Keratinocyte (primary cell): Measurements from ENCODE around the gene RSPH1. TPM values are rescaled to one million over a fixed set of nuclear protein-coding genes. Genes with fewer than 3 reads are reported as not detected.

Experiments used
- DNase-seq: peaks from one replicate; pipeline ENCODE4 v3.0.0-alpha.2; 2011; ENCODE audit warnings: low read depth, missing footprints, low spot score
- FAIRE-seq: peaks from 2 replicates; lab custom pipeline; 2011; peaks lifted over from hg19 to GRCh38; lab: Jason Lieb, UNC
- H2AFZ ChIP-seq: 2 replicates; pipeline ENCODE4 v1.6.0; 2012; ENCODE audit warnings: low read length, control low read depth, inconsistent platforms; ENCODE audit not compliant: control insufficient read depth
- H3K27ac ChIP-seq: 2 replicates; pipeline ENCODE4 v1.5.1; 2011; ENCODE audit warnings: low read length; ENCODE audit not compliant: control insufficient read depth, insufficient read depth
- H3K27me3 ChIP-seq: 3 replicates; pipeline ENCODE4 v1.6.0; 2011; ENCODE audit warnings: low read length; ENCODE audit not compliant: control insufficient read depth, insufficient read depth; ENCODE audit errors: extremely low read depth
- H3K36me3 ChIP-seq, 2 experiments: 2 replicates in 1 of 2; 3 replicates in 1 of 2; pipeline ENCODE4 v1.5.1; 2011; ENCODE audit warnings: low read length in 2 of 2, mild to moderate bottlenecking in 1 of 2; ENCODE audit not compliant: control insufficient read depth in 2 of 2, insufficient read depth in 2 of 2; ENCODE audit errors: extremely low read depth in 1 of 2
- H3K4me1 ChIP-seq: 3 replicates; pipeline ENCODE4 v1.5.1; 2011; ENCODE audit warnings: low read length; ENCODE audit not compliant: control insufficient read depth, insufficient read depth; ENCODE audit errors: extremely low read depth
- H3K4me2 ChIP-seq: 3 replicates; pipeline ENCODE4 v1.6.0; 2011; ENCODE audit warnings: low read depth, low read length; ENCODE audit not compliant: control insufficient read depth, insufficient read depth; ENCODE audit errors: extremely low read depth
- H3K4me3 ChIP-seq, 3 experiments: fragments of 200-600 bp in 1 of 3; sonication (generic) in 1 of 3; 2 replicates in 2 of 3; 3 replicates in 1 of 3; pipeline ENCODE4 v1.5.1; 2011 to 2016; ENCODE audit warnings: low read length in 3 of 3, mild to moderate bottlenecking in 3 of 3, control low read depth in 2 of 3, inconsistent platforms in 1 of 3, low read depth in 1 of 3, mixed read lengths in 1 of 3, mixed run types in 1 of 3, moderate library complexity in 1 of 3; ENCODE audit not compliant: control insufficient read depth in 2 of 3, insufficient read depth in 2 of 3; ENCODE audit errors: extremely low read depth in 1 of 3
- H3K79me2 ChIP-seq: 2 replicates; pipeline ENCODE4 v1.6.0; 2012; ENCODE audit warnings: low read length; ENCODE audit not compliant: control insufficient read depth, insufficient read depth
- H3K9ac ChIP-seq: 3 replicates; pipeline ENCODE4 v1.6.0; 2011; ENCODE audit warnings: low read length; ENCODE audit not compliant: control insufficient read depth, insufficient read depth; ENCODE audit errors: extremely low read depth
- H3K9me1 ChIP-seq: 3 replicates; pipeline ENCODE4 v1.6.0; 2011; ENCODE audit warnings: low read length; ENCODE audit not compliant: control insufficient read depth, insufficient read depth; ENCODE audit errors: extremely low read depth
- H3K9me3 ChIP-seq: 2 replicates; pipeline ENCODE4 v1.5.1; 2012; ENCODE audit warnings: low read depth, low read length; ENCODE audit not compliant: control insufficient read depth
- H4K20me1 ChIP-seq: 3 replicates; pipeline ENCODE4 v1.6.0; 2011; ENCODE audit warnings: low read length; ENCODE audit not compliant: control insufficient read depth, insufficient read depth; ENCODE audit errors: extremely low read depth
- EZH2 ChIP-seq: IDR thresholded peaks from one replicate; pipeline ENCODE4 v1.6.1; 2012; ENCODE audit warnings: inconsistent platforms, mild to moderate bottlenecking, low read length, moderate library complexity
- dilution Hi-C: fragments of 300-500 bp; cut with MboI; formaldehyde crosslinking; loops from one replicate; pipeline ENCODE4 v1.7.0; 2020; ENCODE audit warnings: low sequenced_read_pairs; ENCODE audit not compliant: extremely low pct_ligation_motif_present
- polyA plus RNA-seq, 5 experiments: library from polyadenylated mRNA; depleted of rRNA in 3 of 5; stranded (reverse) in 3 of 5; stranded (forward) in 1 of 5; unstranded in 1 of 5; fragments of >200 nt; gene quantifications; 1 replicate in 1 of 5; 2 replicates in 3 of 5; 3 replicates in 1 of 5; pipeline versions ENCODE4 v1.2.1 to v1.2.3, GENCODE V29; 2011 to 2012; ENCODE audit warnings: missing spikeins in 2 of 5, low read depth in 1 of 5, low replicate concordance in 1 of 5
- TF ChIP-seq, protein P1 (sequence below), 3 experiments: IDR thresholded peaks in 1 of 3; conservative IDR thresholded peaks in 1 of 3; optimal IDR thresholded peaks in 1 of 3; 2 replicates in 2 of 3; 3 replicates in 1 of 3; pipeline versions ENCODE3 to v1.5.1; 2011; ENCODE audit warnings: low read length in 3 of 3, mild to moderate bottlenecking in 3 of 3, moderate library complexity in 2 of 3, control low read depth in 1 of 3, inconsistent platforms in 1 of 3; ENCODE audit not compliant: insufficient read depth in 2 of 3; ENCODE audit errors: extremely low read depth in 1 of 3

The RSPH1 gene
- polyA plus RNA-seq, 1 donor (not counting 4 experiments of a cell fraction or from before 2014, with no cell fraction given), result 0.50 TPM

DNA sequence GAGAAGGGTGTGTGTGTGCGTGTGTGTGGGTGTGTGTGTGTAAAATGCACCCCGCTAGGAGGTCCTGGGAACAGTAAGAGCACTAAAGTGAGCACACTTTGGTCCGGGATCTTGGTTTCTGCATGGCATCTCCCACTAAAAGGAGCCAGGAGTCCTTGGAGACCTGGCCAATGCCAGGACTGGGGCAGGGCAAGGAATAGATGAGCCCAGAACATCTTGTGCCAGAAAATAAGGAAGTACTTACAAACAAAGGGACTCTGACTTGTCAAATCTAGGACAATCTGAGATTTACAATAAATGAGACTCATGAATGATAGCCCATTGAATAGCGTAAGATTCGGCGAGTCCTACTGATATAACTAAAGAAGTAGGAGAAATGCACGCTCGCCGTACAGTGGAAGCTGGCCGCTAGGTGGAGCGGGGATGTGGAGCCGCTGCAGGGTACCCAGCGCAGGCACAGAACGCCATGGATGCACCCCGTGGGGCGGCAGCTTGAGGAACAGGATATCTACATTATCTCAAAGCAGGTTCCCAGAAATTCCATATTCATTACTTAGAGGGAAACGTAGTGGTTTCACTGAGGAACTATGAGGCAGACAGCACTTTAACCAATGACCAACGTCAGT lies 24.7 kb upstream of the RSPH1 start:
- H3K4me1 ChIP-seq, result peaks cover 5% of the 10 kb centered on the region
- no peak for FAIRE-seq
- H3K4me3 ChIP-seq, result no peak overlapping the region
- no peak overlapping the region for H2AFZ ChIP-seq
- peaks cover 8 to 9% of the 10 kb centered on the region in 2 experiments for H3K36me3 ChIP-seq
- DNase-seq, result no peak
- no peaks in the 10 kb centered on the region for H3K79me2 ChIP-seq
- dilution Hi-C loops, result no loop called here
- TF ChIP-seq, protein P1, sequence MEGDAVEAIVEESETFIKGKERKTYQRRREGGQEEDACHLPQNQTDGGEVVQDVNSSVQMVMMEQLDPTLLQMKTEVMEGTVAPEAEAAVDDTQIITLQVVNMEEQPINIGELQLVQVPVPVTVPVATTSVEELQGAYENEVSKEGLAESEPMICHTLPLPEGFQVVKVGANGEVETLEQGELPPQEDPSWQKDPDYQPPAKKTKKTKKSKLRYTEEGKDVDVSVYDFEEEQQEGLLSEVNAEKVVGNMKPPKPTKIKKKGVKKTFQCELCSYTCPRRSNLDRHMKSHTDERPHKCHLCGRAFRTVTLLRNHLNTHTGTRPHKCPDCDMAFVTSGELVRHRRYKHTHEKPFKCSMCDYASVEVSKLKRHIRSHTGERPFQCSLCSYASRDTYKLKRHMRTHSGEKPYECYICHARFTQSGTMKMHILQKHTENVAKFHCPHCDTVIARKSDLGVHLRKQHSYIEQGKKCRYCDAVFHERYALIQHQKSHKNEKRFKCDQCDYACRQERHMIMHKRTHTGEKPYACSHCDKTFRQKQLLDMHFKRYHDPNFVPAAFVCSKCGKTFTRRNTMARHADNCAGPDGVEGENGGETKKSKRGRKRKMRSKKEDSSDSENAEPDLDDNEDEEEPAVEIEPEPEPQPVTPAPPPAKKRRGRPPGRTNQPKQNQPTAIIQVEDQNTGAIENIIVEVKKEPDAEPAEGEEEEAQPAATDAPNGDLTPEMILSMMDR (optimal IDR thresholded peaks at IDR 0.05 in 1 of 3, IDR thresholded peaks at IDR 0.05 in 1 of 3, conservative IDR thresholded peaks at IDR 0.05 in 1 of 3; ENCODE audit: extremely low read depth in 1 of 3, insufficient read depth in 2 of 3, low read length in 3 of 3), result no peak
- TF ChIP-seq EZH2, result no peak
- no peaks in the 10 kb centered on the region for H4K20me1 ChIP-seq
- no peaks in the 10 kb centered on the region for H3K9me1 ChIP-seq
- no peak overlapping the region for H3K27ac ChIP-seq
- no peaks in the 10 kb centered on the region for H3K27me3 ChIP-seq
- H3K9ac ChIP-seq, result no peak overlapping the region
- H3K4me2 ChIP-seq, result no peak overlapping the region
- H3K9me3 ChIP-seq, result no peaks in the 10 kb centered on the region

DNA sequence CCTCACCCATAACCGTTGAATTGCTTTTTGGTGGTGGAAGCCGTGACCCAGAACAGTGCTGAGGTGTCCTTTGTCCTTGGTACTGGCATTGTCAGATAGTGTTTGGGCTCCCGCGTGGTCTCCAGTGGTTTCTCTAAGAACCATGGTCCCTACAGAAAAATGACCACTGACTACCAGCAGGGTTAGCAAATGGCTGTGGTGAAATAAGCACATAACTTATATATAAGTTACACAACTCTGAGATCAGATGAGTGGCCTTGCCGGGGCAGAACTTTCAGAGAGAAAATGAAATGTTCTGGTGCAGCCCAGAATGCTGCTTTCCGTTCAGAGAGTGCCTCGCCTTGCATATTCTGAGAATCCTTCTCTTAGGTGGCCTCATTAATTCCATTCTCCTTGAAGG lies 22.6 kb upstream of the RSPH1 start:
- Histone ChIP-seq H2AFZ (no peak overlapping the region), H3K4me2 (no peak overlapping the region), H3K4me3 (no peak overlapping the region), H4K20me1 (no peaks in the 10 kb centered on the region), H3K36me3 (peaks cover 8 to 9% of the 10 kb centered on the region in 2 experiments), H3K9me1 (no peaks in the 10 kb centered on the region), H3K79me2 (no peaks in the 10 kb centered on the region), H3K9ac (no peak overlapping the region), H3K27ac (no peak overlapping the region), H3K9me3 (no peaks in the 10 kb centered on the region), H3K4me1 (peaks cover 7% of the 10 kb centered on the region), H3K27me3 (no peaks in the 10 kb centered on the region)
- FAIRE-seq, result no peak
- TF ChIP-seq EZH2, result no peak
- TF ChIP-seq, protein P1 (optimal IDR thresholded peaks at IDR 0.05 in 1 of 3, IDR thresholded peaks at IDR 0.05 in 1 of 3, conservative IDR thresholded peaks at IDR 0.05 in 1 of 3; ENCODE audit: extremely low read depth in 1 of 3, insufficient read depth in 2 of 3, low read length in 3 of 3), result no peak
- no peak for DNase-seq
- dilution Hi-C loops, result no loop called here
